Keratinocyte (primary cell): Measurements from ENCODE around the gene DENND6A. TPM values are rescaled to one million over a fixed set of nuclear protein-coding genes. Genes with fewer than 3 reads are reported as not detected.
A peak's percentile ranks its signal among the peaks of the same experiment; 100 is the strongest.

ENCODE experiments used
- DNase-seq: peaks from one replicate; pipeline ENCODE4 v3.0.0-alpha.2; 2011; ENCODE audit warnings: low read depth, missing footprints, low spot score
- FAIRE-seq: peaks from 2 replicates; lab custom pipeline; 2011; peaks lifted over from hg19 to GRCh38; lab: Jason Lieb, UNC
- H2AFZ ChIP-seq: 2 replicates; pipeline ENCODE4 v1.6.0; 2012; ENCODE audit warnings: low read length, control low read depth, inconsistent platforms; ENCODE audit not compliant: control insufficient read depth
- H3K27ac ChIP-seq: 2 replicates; pipeline ENCODE4 v1.5.1; 2011; ENCODE audit warnings: low read length; ENCODE audit not compliant: control insufficient read depth, insufficient read depth
- H3K27me3 ChIP-seq: 3 replicates; pipeline ENCODE4 v1.6.0; 2011; ENCODE audit warnings: low read length; ENCODE audit not compliant: control insufficient read depth, insufficient read depth; ENCODE audit errors: extremely low read depth
- H3K36me3 ChIP-seq, 2 experiments: 2 replicates in 1 of 2; 3 replicates in 1 of 2; pipeline ENCODE4 v1.5.1; 2011; ENCODE audit warnings: low read length in 2 of 2, mild to moderate bottlenecking in 1 of 2; ENCODE audit not compliant: control insufficient read depth in 2 of 2, insufficient read depth in 2 of 2; ENCODE audit errors: extremely low read depth in 1 of 2
- H3K4me1 ChIP-seq: 3 replicates; pipeline ENCODE4 v1.5.1; 2011; ENCODE audit warnings: low read length; ENCODE audit not compliant: control insufficient read depth, insufficient read depth; ENCODE audit errors: extremely low read depth
- H3K4me2 ChIP-seq: 3 replicates; pipeline ENCODE4 v1.6.0; 2011; ENCODE audit warnings: low read depth, low read length; ENCODE audit not compliant: control insufficient read depth, insufficient read depth; ENCODE audit errors: extremely low read depth
- H3K4me3 ChIP-seq, 3 experiments: fragments of 200-600 bp in 1 of 3; sonication (generic) in 1 of 3; 2 replicates in 2 of 3; 3 replicates in 1 of 3; pipeline ENCODE4 v1.5.1; 2011 to 2016; ENCODE audit warnings: low read length in 3 of 3, mild to moderate bottlenecking in 3 of 3, control low read depth in 2 of 3, inconsistent platforms in 1 of 3, low read depth in 1 of 3, mixed read lengths in 1 of 3, mixed run types in 1 of 3, moderate library complexity in 1 of 3; ENCODE audit not compliant: control insufficient read depth in 2 of 3, insufficient read depth in 2 of 3; ENCODE audit errors: extremely low read depth in 1 of 3
- H3K79me2 ChIP-seq: 2 replicates; pipeline ENCODE4 v1.6.0; 2012; ENCODE audit warnings: low read length; ENCODE audit not compliant: control insufficient read depth, insufficient read depth
- H3K9ac ChIP-seq: 3 replicates; pipeline ENCODE4 v1.6.0; 2011; ENCODE audit warnings: low read length; ENCODE audit not compliant: control insufficient read depth, insufficient read depth; ENCODE audit errors: extremely low read depth
- H3K9me1 ChIP-seq: 3 replicates; pipeline ENCODE4 v1.6.0; 2011; ENCODE audit warnings: low read length; ENCODE audit not compliant: control insufficient read depth, insufficient read depth; ENCODE audit errors: extremely low read depth
- H3K9me3 ChIP-seq: 2 replicates; pipeline ENCODE4 v1.5.1; 2012; ENCODE audit warnings: low read depth, low read length; ENCODE audit not compliant: control insufficient read depth
- H4K20me1 ChIP-seq: 3 replicates; pipeline ENCODE4 v1.6.0; 2011; ENCODE audit warnings: low read length; ENCODE audit not compliant: control insufficient read depth, insufficient read depth; ENCODE audit errors: extremely low read depth
- CTCF ChIP-seq, 3 experiments: IDR thresholded peaks in 1 of 3; conservative IDR thresholded peaks in 1 of 3; optimal IDR thresholded peaks in 1 of 3; 2 replicates in 2 of 3; 3 replicates in 1 of 3; pipeline versions ENCODE3 to v1.5.1; 2011; ENCODE audit warnings: low read length in 3 of 3, mild to moderate bottlenecking in 3 of 3, moderate library complexity in 2 of 3, control low read depth in 1 of 3, inconsistent platforms in 1 of 3; ENCODE audit not compliant: insufficient read depth in 2 of 3; ENCODE audit errors: extremely low read depth in 1 of 3
- EZH2 ChIP-seq: IDR thresholded peaks from one replicate; pipeline ENCODE4 v1.6.1; 2012; ENCODE audit warnings: inconsistent platforms, mild to moderate bottlenecking, low read length, moderate library complexity
- dilution Hi-C: fragments of 300-500 bp; cut with MboI; formaldehyde crosslinking; loops from one replicate; pipeline ENCODE4 v1.7.0; 2020; ENCODE audit warnings: low sequenced_read_pairs; ENCODE audit not compliant: extremely low pct_ligation_motif_present
- polyA plus RNA-seq, 5 experiments: library from polyadenylated mRNA; depleted of rRNA in 3 of 5; stranded (reverse) in 3 of 5; stranded (forward) in 1 of 5; unstranded in 1 of 5; fragments of >200 nt; gene quantifications; 1 replicate in 1 of 5; 2 replicates in 3 of 5; 3 replicates in 1 of 5; pipeline versions ENCODE4 v1.2.1 to v1.2.3, GENCODE V29; 2011 to 2012; ENCODE audit warnings: missing spikeins in 2 of 5, low read depth in 1 of 5, low replicate concordance in 1 of 5

Gene DENND6A
- polyA plus RNA-seq, 1 donor (not counting 4 experiments of a cell fraction or from before 2014, with no cell fraction given): 22.8 TPM

GRCh38 chr3:57727106-57727505 lies 34.2 kb upstream of the DENND6A start:
- no peak overlapping the region for H3K4me3 ChIP-seq
- H3K4me2 ChIP-seq: no peak overlapping the region
- H3K27ac ChIP-seq: no peak overlapping the region
- no peaks in the 10 kb centered on the region for H4K20me1 ChIP-seq
- H3K9ac ChIP-seq: no peak overlapping the region
- H3K27me3 ChIP-seq: no peaks in the 10 kb centered on the region
- H3K9me1 ChIP-seq: no peaks in the 10 kb centered on the region
- dilution Hi-C loops: no loop called here
- H3K79me2 ChIP-seq: no peaks in the 10 kb centered on the region
- DNase-seq: no peak
- TF ChIP-seq CTCF (optimal IDR thresholded peaks at IDR 0.05 in 1 of 3, IDR thresholded peaks at IDR 0.05 in 1 of 3, conservative IDR thresholded peaks at IDR 0.05 in 1 of 3; ENCODE audit: extremely low read depth in 1 of 3, insufficient read depth in 2 of 3, low read length in 3 of 3) (no peak), EZH2 (no peak)
- H3K4me1 ChIP-seq: peaks cover 13% of the 10 kb centered on the region
- peak overlapping the region; percentile 21 for H2AFZ ChIP-seq
- FAIRE-seq: peak; percentile 67
- no peaks in the 10 kb centered on the region for H3K36me3 ChIP-seq
- no peaks in the 10 kb centered on the region for H3K9me3 ChIP-seq

GRCh38 chr3:57726397-57726796 lies 33.5 kb upstream of the DENND6A start:
- TF ChIP-seq CTCF (optimal IDR thresholded peaks at IDR 0.05 in 1 of 3, IDR thresholded peaks at IDR 0.05 in 1 of 3, conservative IDR thresholded peaks at IDR 0.05 in 1 of 3; ENCODE audit: extremely low read depth in 1 of 3, insufficient read depth in 2 of 3, low read length in 3 of 3) (no peak), EZH2 (no peak)
- Histone ChIP-seq H2AFZ (no peak overlapping the region), H3K9me3 (no peaks in the 10 kb centered on the region), H3K9ac (no peak overlapping the region), H3K79me2 (no peaks in the 10 kb centered on the region), H3K9me1 (no peaks in the 10 kb centered on the region), H3K4me3 (no peak overlapping the region), H3K36me3 (no peaks in the 10 kb centered on the region), H3K4me2 (no peak overlapping the region), H4K20me1 (no peaks in the 10 kb centered on the region), H3K4me1 (peaks cover 13% of the 10 kb centered on the region), H3K27me3 (no peaks in the 10 kb centered on the region), H3K27ac (no peak overlapping the region)
- DNase-seq (no peak), FAIRE-seq (no peak)
- dilution Hi-C loops: no loop called here
